Left lung (tissue), 10 donors: Measurements from ENCODE around the gene ATP2B1. TPM values are rescaled to one million over a fixed set of nuclear protein-coding genes. Genes with fewer than 3 reads are reported as not detected.

ENCODE experiments used
- ATAC-seq: fragments of 200-7000 bp; cut with Tn5 transposase; one replicate; pipeline ENCODE4 v1.9.1; 2020; ENCODE audit warnings: moderate library complexity
- DNase-seq, 4 donors: peaks; one replicate each; pipeline ENCODE4 v3.0.0-alpha.2; 2013 to 2020
- H3K27ac ChIP-seq, 2 donors: fragments of 200-600 bp; sonication (generic) in 1 of 2; one replicate each; pipeline versions ENCODE4 v1.5.0 to v1.8.0; 2020 to 2021
- H3K27me3 ChIP-seq, 2 donors: fragments of 200-600 bp; sonication (generic) in 1 of 2; one replicate each; pipeline versions ENCODE4 v1.5.0 to v1.8.0; 2020 to 2021
- H3K36me3 ChIP-seq, 2 donors: fragments of 200-600 bp; sonication (generic) in 1 of 2; one replicate each; pipeline versions ENCODE4 v1.5.0 to v1.8.0; 2020 to 2021
- H3K4me1 ChIP-seq, 2 donors: fragments of 200-600 bp; one replicate each; pipeline ENCODE4 v1.8.0; 2021
- H3K4me3 ChIP-seq, 2 donors: fragments of 200-600 bp; sonication (generic) in 1 of 2; one replicate each; pipeline versions ENCODE4 v1.5.0 to v1.8.0; 2020 to 2021; ENCODE audit warnings: mild to moderate bottlenecking in 1 of 2
- H3K9me3 ChIP-seq, 2 donors: fragments of 200-600 bp; sonication (generic) in 1 of 2; one replicate each; pipeline versions ENCODE4 v1.5.0 to v1.8.0; 2020 to 2021
- intact Hi-C, 2 donors: fragments of 100-400 bp; cut with DNase I; formaldehyde crosslinking; loops; one replicate each; pipeline versions ENCODE4 v1.11.2 to v1.14.2; 2022
- polyA plus RNA-seq, 6 donors: library from polyadenylated mRNA; unstranded; fragments of 120-200 nt; gene quantifications; one replicate each; pipeline ENCODE4 v1.2.1, GENCODE V29; 2013; ENCODE audit not compliant: insufficient read length in 6 of 6
- total RNA-seq, 2 donors: library from RNA; stranded (reverse); fragmentation: NEBNext Ultra II Directional; extraction: Animal tissue kit (Norgen Biotek cat#: 25700); gene quantifications; one replicate each; pipeline ENCODE4 v1.2.1, GENCODE V29; 2021
- TF ChIP-seq, protein P1 (sequence below), 2 donors: fragments of 200-600 bp; sonication (generic) in 1 of 2; IDR thresholded peaks; one replicate each; pipeline versions ENCODE4 v1.5.0 to v1.8.0; 2021; ENCODE audit warnings: antibody characterized with exemption in 2 of 2
- donor health status: DM: no; HTN: yes; CAD: no.
- donor health status: DM: no; HTN: no; CAD: no.

Gene ATP2B1
- total and polyA plus RNA-seq, 8 donors = 29.4 to 96.6 (median 88.7) TPM

- no peaks in the 10 kb centered on the region for H3K9me3 ChIP-seq
- peak overlapping the region; percentile 72 to 75 for H3K4me3 ChIP-seq
- intact Hi-C loops = no loop called here
- peaks cover 0 to 32% of the 10 kb centered on the region in 2 donors for H3K4me1 ChIP-seq
- no peaks in the 10 kb centered on the region for H3K36me3 ChIP-seq
- TF ChIP-seq, protein P1, sequence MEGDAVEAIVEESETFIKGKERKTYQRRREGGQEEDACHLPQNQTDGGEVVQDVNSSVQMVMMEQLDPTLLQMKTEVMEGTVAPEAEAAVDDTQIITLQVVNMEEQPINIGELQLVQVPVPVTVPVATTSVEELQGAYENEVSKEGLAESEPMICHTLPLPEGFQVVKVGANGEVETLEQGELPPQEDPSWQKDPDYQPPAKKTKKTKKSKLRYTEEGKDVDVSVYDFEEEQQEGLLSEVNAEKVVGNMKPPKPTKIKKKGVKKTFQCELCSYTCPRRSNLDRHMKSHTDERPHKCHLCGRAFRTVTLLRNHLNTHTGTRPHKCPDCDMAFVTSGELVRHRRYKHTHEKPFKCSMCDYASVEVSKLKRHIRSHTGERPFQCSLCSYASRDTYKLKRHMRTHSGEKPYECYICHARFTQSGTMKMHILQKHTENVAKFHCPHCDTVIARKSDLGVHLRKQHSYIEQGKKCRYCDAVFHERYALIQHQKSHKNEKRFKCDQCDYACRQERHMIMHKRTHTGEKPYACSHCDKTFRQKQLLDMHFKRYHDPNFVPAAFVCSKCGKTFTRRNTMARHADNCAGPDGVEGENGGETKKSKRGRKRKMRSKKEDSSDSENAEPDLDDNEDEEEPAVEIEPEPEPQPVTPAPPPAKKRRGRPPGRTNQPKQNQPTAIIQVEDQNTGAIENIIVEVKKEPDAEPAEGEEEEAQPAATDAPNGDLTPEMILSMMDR (IDR thresholded peaks at IDR 0.05) = no peak
- DNase-seq (peak; percentile 98 to 100 (median 99)), ATAC-seq (peak; percentile 91)
- peaks cover 0 to 3% of the 10 kb centered on the region in 2 donors for H3K27me3 ChIP-seq
- H3K27ac ChIP-seq = peak overlapping the region; percentile 99 to 100
Measured at GRCh38 chr12:89709157-89709994, 738 bp upstream of the ATP2B1 start.

- peak overlapping the region; percentile 72 to 75 for H3K4me3 ChIP-seq
- DNase-seq (peak in 3 of 4 donors; percentile 39 to 90 (median 62)), ATAC-seq (peak; percentile 0)
- intact Hi-C loops = no loop called here
- H3K27me3 ChIP-seq = peaks cover 0 to 3% of the 10 kb centered on the region in 2 donors
- H3K4me1 ChIP-seq = peaks cover 0 to 40% of the 10 kb centered on the region in 2 donors
- H3K36me3 ChIP-seq = no peaks in the 10 kb centered on the region
- no peaks in the 10 kb centered on the region for H3K9me3 ChIP-seq
- TF ChIP-seq, protein P1 (IDR thresholded peaks at IDR 0.05) = no peak
- peak overlapping the region; percentile 99 to 100 for H3K27ac ChIP-seq
Measured at GRCh38 chr12:89707703-89708564, 704 bp downstream of the ATP2B1 start.

DNA sequence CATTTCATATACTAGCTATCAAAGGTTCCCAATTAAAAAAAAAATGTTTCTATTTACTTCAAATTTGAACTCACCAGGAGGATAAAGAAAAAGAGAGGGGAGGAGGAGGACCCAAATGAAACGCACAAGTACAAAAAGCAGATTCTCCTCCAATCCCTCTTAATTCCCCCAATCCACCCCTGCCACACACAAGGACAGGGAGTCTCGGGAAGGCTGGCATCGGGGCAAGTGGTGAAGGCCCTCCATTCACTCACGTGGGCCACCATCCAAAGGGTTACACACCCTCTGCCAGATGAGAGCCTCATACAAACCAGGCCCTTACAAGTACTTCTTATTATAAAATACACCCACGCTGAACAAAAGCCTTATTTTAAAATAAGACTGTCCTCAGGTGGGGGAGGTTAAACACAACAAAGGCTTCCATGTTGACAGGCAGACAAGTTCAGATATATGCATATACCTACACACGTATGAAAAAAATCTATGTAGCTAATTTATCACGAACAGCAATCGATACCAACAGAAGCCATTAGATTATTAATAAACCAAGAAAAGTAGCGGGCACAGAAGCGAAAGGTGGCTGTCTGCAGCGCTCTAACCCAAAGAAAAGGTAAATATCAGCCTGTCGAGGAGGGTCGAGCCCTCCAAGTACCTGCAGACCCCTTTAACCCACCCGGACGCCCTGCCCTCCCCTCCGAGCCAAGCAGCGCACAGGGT, 1.5 kb downstream of the ATP2B1 start:
- H3K36me3 ChIP-seq = no peaks in the 10 kb centered on the region
- H3K4me3 ChIP-seq = peak overlapping the region; percentile 72 to 75
- H3K4me1 ChIP-seq = peaks cover 0 to 41% of the 10 kb centered on the region in 2 donors
- DNase-seq (peak in 2 of 4 donors; percentile 36 to 44), ATAC-seq (no peak)
- H3K9me3 ChIP-seq = no peaks in the 10 kb centered on the region
- TF ChIP-seq, protein P1 (IDR thresholded peaks at IDR 0.05) = no peak
- H3K27ac ChIP-seq = peak overlapping the region in 1 of 2 donors; percentile 99
- intact Hi-C loops = no loop called here
- peaks cover 0 to 3% of the 10 kb centered on the region in 2 donors for H3K27me3 ChIP-seq

DNA sequence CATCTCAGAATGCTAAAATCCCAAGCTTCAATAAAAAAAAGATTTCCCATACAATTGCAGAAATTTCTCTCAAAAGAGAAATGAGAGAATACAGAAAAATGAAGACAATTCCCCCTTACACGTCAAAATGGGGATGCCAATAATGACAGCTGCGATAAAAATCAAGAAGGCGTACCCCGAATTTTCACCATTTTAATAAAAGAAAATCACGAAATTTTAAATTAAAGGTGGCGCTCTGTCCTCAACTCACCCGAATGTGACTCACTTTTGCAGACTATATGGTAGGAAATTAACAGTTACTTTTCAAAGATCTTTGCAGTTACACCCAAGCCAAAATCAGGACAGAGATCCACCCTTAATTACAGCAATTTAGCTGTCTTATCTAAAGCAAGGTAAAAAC, 2.1 kb downstream of the ATP2B1 start:
- intact Hi-C loops = no loop called here
- no peaks in the 10 kb centered on the region for H3K36me3 ChIP-seq
- no peak overlapping the region for H3K27ac ChIP-seq
- no peak for DNase-seq
- H3K4me3 ChIP-seq = peak overlapping the region in 1 of 2 donors; percentile 72
- H3K9me3 ChIP-seq = no peaks in the 10 kb centered on the region
- H3K4me1 ChIP-seq = peaks cover 0 to 41% of the 10 kb centered on the region in 2 donors
- peaks cover 0 to 3% of the 10 kb centered on the region in 2 donors for H3K27me3 ChIP-seq
- TF ChIP-seq, protein P1 (IDR thresholded peaks at IDR 0.05) = no peak
- ATAC-seq = no peak
